Posterior vena cava (tissue), 2 donors: ENCODE data around the gene TRAK1. TPM values are rescaled to one million over a fixed set of nuclear protein-coding genes. Genes with fewer than 3 reads are reported as not detected.
"Not testable (repeated sequence)": the region's sequence is repeated elsewhere in the genome, so short reads cannot be mapped to it uniquely, and the experiment has no call there.

Experiments used
- DNase-seq: peaks from one replicate; pipeline ENCODE4 v3.0.0-alpha.2; 2020; ENCODE audit warnings: low spot score
- intact Hi-C, 2 donors: fragments of 100-400 bp; cut with DNase I; formaldehyde crosslinking; loops; one replicate each; pipeline versions ENCODE4 v1.14.1 to v1.14.2; 2022 to 2023
- long read RNA-seq, 2 donors: library from polyadenylated mRNA; unstranded; transcript quantifications; one replicate each; pipeline ENCODE4 v2.0.0, GENCODE V29; 2020 to 2021
- total RNA-seq, 2 donors: library from RNA; stranded (reverse); fragmentation: NEBNext Ultra II Directional; extraction: Animal tissue kit (Norgen Biotek cat#: 25700); gene quantifications; one replicate each; pipeline ENCODE4 v1.2.1, GENCODE V29; 2021
- donor health status: DM: yes; HTN: yes; CAD: no.
- donor health status: DM: yes; HTN: yes; CAD: no.

TRAK1 gene, protein sequence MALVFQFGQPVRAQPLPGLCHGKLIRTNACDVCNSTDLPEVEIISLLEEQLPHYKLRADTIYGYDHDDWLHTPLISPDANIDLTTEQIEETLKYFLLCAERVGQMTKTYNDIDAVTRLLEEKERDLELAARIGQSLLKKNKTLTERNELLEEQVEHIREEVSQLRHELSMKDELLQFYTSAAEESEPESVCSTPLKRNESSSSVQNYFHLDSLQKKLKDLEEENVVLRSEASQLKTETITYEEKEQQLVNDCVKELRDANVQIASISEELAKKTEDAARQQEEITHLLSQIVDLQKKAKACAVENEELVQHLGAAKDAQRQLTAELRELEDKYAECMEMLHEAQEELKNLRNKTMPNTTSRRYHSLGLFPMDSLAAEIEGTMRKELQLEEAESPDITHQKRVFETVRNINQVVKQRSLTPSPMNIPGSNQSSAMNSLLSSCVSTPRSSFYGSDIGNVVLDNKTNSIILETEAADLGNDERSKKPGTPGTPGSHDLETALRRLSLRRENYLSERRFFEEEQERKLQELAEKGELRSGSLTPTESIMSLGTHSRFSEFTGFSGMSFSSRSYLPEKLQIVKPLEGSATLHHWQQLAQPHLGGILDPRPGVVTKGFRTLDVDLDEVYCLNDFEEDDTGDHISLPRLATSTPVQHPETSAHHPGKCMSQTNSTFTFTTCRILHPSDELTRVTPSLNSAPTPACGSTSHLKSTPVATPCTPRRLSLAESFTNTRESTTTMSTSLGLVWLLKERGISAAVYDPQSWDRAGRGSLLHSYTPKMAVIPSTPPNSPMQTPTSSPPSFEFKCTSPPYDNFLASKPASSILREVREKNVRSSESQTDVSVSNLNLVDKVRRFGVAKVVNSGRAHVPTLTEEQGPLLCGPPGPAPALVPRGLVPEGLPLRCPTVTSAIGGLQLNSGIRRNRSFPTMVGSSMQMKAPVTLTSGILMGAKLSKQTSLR
- total RNA-seq = 10 to 100 TPM; 29.4 to 39.2 TPM
- long read RNA-seq, donor 1, partial matches to known transcripts = 8 of 39 reads
- long read RNA-seq, donor 1, other reads (novel, unspliced or antisense) = 30 of 39 reads
- long read RNA-seq, donor 2, full-length matches to known transcripts = 1 of 75 reads
- long read RNA-seq, donor 2, partial matches to known transcripts = 68 of 75 reads
- long read RNA-seq, donor 2, other reads (novel, unspliced or antisense) = 6 of 75 reads

GRCh38 chr3:42090973-42091731 is at the start of gene TRAK1:
TRAK1 (plus strand) TSS chr3:42091357; CDS start chr3:42091470, 113 bp downstream.
- DNase-seq = no peak

GRCh38 chr3:42042747-42043098 is 48.4 kb upstream of the TRAK1 start:
- DNase-seq = no peak
- intact Hi-C loops = no loop called here

More at GRCh38 chr3:42090973-42091731, at the start of gene TRAK1:
- intact Hi-C loops = no loop called here

GRCh38 chr3:42043099-42043813 is 47.9 kb upstream of the TRAK1 start:
- no peak for DNase-seq
- intact Hi-C loops = no loop called here

GRCh38 chr3:42045708-42046243 is 45.4 kb upstream of the TRAK1 start:
- DNase-seq = no peak
- intact Hi-C loops = no loop called here

GRCh38 chr3:42048526-42048925 is 42.6 kb upstream of the TRAK1 start:
- intact Hi-C loops, DNase-seq: not testable (repeated sequence)

DNA sequence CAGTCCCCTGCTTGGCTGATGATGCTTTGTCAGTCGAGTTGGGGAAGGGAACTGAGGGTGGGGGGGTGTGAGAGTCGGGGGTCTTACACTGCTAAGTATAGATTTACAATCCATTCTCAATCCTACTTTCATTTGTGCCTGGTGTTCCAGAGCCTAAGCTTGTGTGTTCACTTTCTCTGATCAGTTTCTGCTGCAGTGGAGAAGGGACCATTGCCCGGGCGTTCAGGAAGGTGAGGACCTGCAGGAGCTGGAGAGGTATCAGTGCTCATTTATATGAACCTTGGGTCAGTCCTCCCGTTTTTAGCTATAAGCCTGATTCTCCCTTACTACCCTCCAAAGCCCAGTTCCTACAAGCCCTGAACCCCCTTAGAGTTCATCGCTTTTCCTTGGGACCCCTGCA is 41.0 kb upstream of the TRAK1 start:
- DNase-seq = no peak
- intact Hi-C loops = no loop called here

DNA sequence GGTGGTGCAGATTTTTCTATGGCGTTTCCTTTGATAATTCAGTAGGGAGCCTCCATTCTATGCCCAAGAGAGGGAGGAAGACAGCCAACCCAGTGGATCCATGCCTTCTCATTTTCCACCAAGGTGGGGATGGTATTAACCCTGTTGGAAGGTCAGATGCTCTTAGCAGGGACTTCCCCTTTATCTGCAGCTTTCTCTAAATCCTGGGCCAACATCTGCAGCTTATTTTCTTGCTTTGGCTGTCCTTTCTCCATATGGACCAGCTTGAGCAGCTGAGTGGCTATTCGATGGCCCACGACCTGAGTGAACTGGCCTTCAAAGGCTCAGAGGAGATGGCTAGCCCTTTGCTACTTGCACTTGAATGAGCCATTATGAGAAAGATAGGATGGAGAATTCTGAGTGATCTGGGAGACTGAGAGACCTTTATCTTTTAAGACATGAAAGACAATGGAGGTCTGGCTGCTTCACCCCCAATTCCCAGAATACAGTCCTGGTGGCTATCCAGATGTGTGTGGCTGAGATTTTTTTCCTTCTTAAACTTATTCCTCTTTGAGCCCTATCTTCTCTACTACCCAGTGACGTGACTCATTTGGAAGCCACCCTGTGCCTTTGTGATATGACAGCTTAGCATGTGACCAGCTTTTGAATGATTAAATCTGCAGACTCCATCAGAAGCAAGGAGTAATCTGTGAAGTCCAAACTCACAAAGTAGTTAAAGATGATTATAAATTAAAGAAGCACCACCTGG is 39.6 kb upstream of the TRAK1 start:
- DNase-seq = no peak
- intact Hi-C loops = no loop called here

DNA sequence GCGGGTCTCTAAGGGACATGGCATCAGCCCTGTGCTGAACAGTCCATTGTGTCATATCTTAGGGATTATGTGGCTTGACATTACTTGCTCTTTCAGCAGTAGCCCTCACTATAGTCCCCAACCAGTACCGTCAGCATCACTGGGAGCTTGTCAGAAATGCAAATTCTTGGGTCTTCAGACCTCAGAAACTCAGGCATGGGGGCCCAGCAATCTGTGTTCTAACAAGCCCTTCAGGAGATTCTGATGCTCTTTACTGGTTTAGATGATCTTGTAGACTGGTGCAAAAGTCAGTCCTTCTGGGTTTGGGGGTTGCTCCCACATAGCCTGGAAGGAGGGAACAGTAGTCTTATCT is 39.0 kb upstream of the TRAK1 start:
- no peak for DNase-seq
- intact Hi-C loops = no loop called here

DNA sequence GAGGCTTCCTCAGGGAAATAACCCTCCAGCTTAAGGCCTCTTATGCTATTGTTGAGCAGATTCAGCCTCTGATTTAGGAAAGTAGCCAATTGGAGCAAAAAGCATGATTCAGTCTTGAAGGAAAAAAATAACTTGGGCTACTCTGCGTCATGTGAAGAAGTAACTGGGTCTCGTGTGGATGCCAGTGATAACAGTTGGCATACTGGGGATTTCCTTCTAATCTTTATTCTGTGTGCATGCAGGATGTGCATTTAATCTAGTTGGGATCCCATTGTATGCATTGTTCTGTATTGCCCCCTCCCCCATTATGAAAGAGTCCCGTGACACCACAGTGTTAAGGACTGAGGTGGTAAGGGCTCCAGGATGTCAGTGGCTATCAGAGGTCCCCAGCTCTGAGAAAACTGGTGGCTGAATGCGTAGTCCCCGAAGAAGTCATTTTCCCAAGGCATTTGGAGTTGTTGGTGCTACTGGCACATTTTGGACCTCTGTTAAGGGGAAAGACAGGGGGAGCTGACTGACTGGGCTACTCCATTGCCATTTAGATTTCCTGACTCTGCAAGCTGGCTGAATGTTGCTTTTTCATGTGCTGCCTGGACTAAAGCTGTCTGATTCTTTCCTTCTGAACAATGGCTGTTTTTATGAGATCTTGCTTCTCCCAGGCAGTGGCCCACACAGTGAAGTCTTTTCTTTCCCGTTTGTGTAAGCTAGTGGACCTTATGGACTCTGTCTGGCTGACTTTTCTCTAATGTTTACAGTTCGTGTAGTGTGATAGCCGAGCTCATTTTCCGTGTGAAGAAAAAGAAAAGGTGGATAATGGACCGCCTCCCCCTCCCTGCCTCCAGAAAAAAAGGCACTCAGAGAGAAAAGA is 38.4 kb upstream of the TRAK1 start:
- no peak for DNase-seq
- intact Hi-C loops = no loop called here

DNA sequence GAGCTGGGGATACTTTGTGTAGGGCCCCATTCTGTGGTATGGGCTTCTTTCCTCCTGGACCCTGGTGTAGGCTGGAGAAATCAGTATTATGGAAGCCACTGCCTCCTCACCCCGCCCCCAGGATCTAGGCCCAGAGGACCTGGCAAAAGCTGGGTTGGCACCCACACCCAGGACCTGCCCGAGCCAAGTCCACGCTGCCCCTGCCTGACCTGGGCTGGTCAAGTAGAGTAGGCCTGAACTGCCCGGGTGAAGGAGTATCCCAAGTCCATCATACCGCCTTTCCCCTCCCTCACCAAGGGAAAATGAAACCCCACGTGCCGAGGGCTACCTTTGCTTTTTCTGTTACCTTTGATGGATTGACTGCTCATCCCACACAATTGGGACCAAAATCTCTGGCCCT is 37.7 kb upstream of the TRAK1 start:
- intact Hi-C loops = no loop called here
- DNase-seq = no peak

DNA sequence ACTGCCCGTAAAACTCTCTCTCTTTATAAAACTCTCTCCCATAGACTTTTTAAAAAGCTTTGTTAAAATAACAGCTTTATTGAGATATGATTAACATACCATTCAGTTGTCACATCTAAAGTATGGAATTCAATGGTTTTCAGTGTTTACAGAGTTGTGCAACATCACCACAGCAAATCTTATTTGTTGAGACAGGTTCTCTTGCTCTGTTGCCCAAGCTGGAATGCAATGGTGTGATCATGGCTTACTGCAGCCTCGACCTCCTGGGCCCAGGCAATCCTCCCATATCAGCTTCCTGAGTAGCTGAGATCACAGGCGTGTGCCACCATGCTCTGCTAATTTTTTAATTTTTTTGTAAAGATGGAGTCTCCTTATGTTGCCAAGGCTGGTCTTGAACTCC is 35.9 kb upstream of the TRAK1 start:
- intact Hi-C loops = no loop called here
- DNase-seq = no peak

DNA sequence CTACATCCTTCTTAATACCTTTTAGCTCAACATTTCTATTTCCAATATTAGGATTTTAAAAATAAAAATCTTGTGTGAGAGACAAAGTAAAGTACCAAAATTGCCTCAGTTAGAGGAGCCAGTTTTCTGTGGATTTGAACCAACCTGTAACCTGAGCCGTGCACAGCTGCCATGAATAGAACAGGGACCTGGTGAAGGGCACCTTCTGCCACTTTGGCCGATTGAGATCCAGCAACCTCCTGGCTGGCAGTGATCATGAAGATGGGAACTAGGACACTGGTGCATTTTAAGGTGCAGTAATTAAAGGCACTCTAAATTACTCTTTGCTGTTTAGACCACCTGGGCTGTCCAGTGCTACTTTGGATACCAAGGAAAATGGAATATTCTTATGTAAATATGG is 34.3 kb upstream of the TRAK1 start:
- intact Hi-C loops = no loop called here
- DNase-seq = no peak

DNA sequence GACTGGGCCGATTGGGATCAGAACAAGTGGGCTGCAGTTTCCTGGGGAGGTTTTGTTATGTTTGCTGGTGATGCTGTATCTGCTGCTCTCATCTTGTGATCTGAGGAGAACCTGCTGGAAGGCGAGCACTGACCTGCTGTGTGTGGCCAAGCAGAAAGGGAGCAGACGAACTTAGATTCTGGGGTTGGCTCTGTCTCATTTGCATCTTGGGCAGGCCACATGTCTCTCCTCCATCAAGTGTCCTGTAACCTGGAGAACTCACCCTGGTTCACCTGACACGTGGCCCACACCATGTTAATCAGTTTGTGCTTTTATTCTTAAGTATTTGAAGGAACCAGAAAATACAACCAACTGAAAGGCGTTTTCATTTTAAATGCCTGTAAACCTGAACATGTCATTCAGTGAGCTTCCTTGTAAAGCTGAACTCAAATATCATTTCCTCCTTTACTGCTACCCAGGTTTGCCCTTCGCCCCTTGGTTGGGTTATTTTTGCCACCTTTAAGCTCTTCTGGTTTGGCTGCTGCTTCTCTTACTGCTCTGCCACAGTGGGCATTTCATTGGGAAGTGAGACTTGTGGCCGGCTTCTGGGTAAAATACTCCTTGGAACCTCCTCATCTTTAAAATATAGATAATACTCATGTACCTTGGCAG is 33.5 kb upstream of the TRAK1 start:
- intact Hi-C loops = no loop called here
- DNase-seq = no peak

- intact Hi-C loops = loop anchor here in 1 of 2 donors (5.0 kb wide), 1 partner anchor 39 kb away; no protein-coding TSS in a partner anchor
- no peak for DNase-seq
Observed at GRCh38 chr3:42061025-42061712, 30.0 kb upstream of the TRAK1 start.

DNA sequence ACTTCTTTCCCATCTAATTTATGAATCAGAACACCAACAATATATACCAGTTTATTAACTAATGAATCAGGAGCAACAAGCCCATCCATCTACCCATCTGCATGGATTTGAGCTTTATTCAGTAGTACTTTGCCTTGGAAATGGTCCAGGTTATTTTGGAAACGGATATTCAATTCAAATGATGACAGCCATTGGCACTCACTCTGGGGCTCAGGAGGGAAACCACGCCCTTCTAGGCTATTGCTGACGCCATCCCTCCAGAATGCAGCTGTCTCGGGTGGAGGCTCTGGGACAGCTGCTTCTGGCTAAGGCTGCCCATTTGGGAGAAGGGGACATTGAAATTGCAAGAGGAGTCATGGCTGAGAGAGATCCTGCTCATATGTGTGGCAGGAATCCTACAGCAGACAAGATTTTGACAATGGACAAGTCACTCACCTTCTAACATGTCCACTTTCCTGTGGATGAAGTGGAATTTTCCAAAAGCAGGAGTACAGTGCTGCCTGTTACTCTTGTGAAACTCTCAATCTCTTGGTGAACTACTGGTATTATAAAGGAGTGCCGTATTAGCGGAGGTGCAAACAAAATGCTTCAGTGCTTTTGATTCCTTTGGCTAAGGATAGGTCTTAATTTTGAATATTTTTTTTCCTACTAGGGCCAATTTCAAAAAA is 29.3 kb upstream of the TRAK1 start:
- intact Hi-C loops = loop anchor here in 1 of 2 donors (5.0 kb wide), 1 partner anchor 40 kb away; no protein-coding TSS in a partner anchor

More for the DNA sequence above, 29.3 kb upstream of the TRAK1 start:
- DNase-seq = peak; percentile 91
